ENCODE measurements around the gene BMPER.

GRCh38 chr7:33882950-33883670 lies 22.2 kb upstream of the BMPER start:
- TF ChIP-seq POLR2A (IDR thresholded peaks at IDR 0.05): no peak
- TF ChIP-seq CTCF (IDR thresholded peaks at IDR 0.05): no peak

Data from testis (tissue), 2 donors.